Measurements from ENCODE around the gene PIGQ.

PIGQ gene

GRCh38 chr16:534856-535445 lies 34.8 kb upstream of the PIGQ start:
- no peak for DNase-seq

DNA sequence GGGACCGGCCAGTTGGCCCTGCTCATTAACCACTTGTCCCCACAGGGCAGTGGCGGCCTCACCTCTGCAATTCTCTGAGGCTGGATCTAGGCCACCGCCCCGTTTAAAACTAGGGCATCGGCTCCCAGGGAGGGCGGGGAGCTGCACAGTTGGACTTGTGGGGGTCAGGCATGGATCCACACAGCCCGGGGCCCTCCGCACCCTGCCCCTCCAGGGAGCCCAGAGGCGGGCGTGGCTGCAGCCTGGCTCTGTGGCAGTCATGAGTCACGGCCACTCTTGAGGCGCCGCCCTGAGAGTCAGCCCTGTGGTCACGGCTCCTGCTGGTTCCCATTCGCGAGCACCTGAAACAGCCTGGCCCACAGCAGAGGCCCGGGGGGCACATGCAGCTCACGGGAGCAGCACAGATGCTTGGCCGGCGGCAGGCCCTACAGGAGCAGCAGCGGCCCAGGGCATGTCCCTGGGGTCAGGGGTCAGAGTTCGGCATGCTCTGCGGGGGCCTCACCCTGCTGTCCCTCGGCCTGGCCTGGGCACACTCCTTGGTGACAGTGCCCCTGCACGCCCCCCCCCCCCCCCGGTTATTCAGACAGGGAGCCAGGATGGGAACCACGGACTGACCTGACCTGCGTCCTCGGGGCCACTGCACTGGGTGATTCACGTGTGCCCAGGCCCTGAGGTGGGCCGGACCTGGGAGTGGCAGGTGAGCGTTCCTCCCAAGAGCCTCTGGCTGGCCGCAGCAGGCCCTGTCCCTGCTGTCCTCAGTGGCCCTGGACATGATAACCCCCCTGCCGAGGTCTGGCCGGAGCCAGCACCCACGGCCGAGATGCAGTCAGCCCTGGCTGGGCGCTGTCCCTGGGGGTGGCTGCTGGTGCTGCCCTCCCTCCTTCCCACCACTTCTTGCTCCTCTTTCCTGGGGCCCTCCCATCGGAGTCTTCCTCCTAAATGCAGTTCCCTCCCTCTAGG lies 34.0 kb upstream of the PIGQ start:
- DNase-seq = no peak

GRCh38 chr16:536746-537145 lies 33.0 kb upstream of the PIGQ start:
- DNase-seq = no peak

- no peak for DNase-seq
These were observed 32.1 kb upstream of the PIGQ start for GRCh38 chr16:537415-538335.

GRCh38 chr16:539901-540530 lies 29.8 kb upstream of the PIGQ start:
- DNase-seq = no peak

- no peak for DNase-seq
These were observed 29.0 kb upstream of the PIGQ start for GRCh38 chr16:540645-541340.

DNA sequence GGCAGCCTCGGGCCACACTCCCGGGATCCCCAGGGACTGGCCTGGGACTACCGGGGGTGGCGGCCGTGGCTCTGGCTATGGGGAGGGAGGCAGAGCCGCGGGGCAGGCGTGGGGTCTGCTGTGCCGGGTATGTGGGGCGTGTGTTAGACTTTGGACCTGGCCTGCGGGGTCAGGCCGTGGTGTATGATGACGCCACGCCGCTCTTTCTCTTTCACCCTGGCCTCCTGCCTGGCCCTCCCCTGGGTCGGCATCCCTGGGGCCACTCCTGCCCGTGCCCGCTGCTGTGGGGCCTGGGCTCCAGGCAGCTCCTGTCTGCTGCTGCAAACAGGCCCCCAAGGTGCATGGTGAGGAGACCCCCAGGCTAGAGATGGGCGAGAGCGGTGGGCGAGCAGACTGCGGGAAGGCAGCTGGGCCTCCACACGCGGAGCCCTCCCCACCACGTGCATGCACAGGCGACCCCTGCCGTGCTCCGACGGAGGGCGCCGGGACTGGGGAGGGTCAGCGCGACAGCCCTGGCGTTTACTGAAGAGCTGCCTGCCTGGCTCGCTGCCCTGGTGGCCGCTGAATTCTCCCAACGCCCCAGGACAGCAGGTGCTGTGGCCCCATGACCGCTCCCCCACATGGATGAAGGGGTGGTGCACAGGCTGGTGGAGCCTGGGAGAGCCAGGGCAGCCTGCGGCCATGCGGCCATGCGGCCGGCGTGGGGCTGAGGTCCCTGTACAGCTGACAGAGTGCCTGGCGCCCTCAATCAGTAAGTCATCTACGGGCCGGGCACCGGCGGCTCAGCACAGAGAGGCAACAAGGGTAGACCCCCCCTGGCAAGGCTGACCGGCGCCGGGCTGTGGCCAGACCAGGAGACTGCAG lies 26.2 kb upstream of the PIGQ start:
- DNase-seq = no peak

DNA sequence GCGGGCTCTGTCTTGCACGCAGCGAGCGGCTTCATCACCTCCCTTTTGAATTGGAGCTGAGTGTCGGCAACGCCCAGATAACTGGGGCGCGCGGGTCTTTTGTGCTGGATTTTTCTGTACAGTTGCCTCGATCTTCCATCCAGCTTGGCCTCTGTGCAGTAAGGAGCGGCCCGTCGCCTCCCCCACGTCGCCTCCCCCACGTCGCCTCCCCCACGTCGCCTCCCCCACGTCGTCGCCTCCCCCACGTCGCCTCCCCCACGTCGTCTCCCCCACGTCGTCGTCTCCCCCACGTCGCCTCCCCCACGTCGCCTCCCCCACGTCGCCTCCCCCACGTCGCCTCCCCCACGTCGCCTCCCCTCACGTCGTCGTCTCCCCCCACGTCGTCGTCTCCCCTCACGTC lies 25.3 kb upstream of the PIGQ start:
- no peak for DNase-seq

GRCh38 chr16:546909-547770 lies 22.6 kb upstream of the PIGQ start:
- DNase-seq = peak; percentile 66

GRCh38 chr16:548586-548985 lies 21.2 kb upstream of the PIGQ start:
- no peak for DNase-seq

GRCh38 chr16:549544-550263 lies 20.1 kb upstream of the PIGQ start:
- DNase-seq = no peak

DNA sequence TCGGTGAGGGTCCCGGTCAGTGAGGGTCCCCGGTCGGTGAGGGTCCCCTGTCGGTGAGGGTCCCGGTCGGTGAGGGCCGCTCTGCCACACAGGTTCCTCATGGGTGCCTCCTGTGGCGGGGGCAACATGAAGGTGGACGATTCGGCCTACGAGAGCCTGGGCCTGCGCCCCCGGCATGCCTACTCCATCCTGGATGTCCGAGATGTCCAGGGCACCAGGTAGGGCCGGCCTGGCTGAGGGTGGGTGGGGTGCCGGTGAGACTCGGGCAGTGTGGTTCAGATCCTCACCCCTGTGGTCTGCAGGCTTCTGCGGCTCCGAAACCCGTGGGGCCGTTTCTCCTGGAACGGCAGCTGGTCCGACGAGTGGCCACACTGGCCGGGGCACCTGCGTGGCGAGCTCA lies 18.6 kb upstream of the PIGQ start:
- DNase-seq = no peak

DNA sequence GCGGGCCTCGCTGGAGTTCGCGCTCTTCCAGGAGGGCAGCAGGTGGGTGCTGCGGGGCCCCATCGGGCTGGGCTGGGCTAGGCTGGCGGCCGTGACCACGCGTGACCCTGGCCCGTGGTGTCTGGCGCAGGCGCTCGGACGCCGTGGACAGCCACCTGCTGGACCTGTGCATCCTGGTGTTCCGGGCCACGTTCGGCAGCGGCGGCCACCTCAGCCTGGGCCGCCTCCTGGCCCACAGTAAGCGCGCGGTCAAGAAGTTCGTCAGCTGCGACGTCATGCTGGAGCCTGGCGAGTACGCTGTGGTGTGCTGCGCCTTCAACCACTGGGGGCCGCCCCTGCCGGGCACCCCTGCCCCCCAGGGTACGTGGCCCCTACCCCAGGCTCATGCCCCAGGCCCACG lies 17.6 kb upstream of the PIGQ start:
- no peak for DNase-seq

DNA sequence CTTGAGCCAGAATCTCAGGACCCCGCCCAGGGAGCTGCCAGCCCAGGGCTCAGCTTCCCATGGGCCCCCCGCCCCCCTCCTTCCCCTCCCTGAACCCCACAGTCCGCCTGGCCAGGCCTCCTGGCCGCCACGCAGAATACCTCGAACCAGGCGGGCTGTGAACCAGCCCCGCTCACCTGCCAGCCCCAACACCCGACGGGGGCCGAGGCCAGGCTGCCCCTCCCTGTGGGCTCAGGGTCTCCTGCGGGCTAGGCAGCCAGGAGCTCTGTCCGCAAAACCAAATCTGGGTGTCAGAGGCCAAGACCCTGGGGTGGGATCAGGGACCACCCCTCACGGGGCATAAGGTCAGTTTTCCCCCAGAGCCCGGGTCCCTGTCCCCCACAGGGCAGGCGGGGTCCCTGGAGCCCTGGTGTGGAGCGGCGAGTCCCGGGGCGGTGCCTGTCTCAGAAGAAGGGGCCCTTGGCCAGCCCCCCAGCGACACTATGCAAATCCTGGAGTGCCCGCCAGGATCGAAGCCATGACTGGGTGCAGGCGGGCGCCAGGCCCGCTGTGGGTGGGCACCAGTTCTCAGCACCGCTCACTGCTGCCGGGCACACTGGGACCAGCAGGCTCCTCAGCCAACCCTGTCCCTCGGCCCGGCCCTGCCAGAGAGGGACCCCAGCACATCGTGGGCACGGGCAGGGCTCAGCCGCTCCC lies 16.0 kb upstream of the PIGQ start:
- no peak for DNase-seq

GRCh38 chr16:554297-554621 lies 15.5 kb upstream of the PIGQ start:
- DNase-seq = no peak

DNA sequence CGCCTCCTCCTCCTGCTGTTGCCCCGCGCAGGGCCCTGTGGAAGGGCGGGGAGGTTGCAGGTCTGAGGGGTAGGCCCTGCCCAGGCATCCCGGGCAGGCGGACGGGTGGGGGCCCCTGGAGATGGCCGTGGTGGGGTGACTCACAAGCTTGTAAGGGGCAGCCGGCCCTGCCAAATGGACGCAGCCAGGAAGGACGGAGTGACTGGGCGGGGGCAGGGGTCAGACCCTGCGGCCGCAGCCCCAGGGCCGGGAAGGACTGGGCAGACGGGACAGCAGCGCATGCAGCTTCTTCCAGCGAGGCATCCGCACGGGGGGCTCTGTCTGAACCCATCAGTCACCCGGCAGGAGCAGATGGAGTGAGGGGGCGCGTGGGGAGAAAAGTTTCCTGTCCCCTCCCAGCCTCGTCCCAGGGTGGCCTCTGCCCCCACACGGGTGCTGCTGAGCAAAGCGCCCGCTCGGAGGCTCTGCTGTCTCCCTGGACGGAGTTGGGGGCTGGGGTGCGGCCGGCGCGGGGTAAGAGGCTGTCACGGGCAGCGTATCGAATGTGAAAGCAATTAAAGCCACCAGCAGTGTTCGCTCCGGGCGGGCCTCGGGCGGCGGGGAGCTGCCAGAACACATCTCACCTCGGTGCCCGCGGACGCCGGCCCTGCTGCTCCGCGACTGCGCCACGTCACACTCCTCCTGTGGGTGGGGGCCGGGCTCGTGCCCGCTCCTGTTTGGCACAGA lies 15.0 kb upstream of the PIGQ start:
- no peak for DNase-seq

GRCh38 chr16:555528-556473 lies 14.0 kb upstream of the PIGQ start:
- DNase-seq = no peak
